SU-DHL-6 (cell line): ENCODE data around the gene ZNF490.

Experiments used
- EZH2phosphoT487 ChIP-seq: fragments of 200-600 bp; sonication (generic), shearing (Covaris generic); conservative IDR thresholded peaks from 2 replicates; pipeline ENCODE4 v1.6.1; 2018; ENCODE audit warnings: mild to moderate bottlenecking, antibody characterized with exemption, low read length, moderate library complexity, mixed read lengths
- TF ChIP-seq, protein P1 (sequence below): fragments of 200-600 bp; sonication (generic); IDR thresholded peaks from one replicate; pipeline ENCODE4 v1.5.1; 2017; ENCODE audit warnings: antibody characterized with exemption, mild to moderate bottlenecking, low read length, moderate library complexity; ENCODE audit not compliant: insufficient read depth, poor library complexity, severe bottlenecking

DNA sequence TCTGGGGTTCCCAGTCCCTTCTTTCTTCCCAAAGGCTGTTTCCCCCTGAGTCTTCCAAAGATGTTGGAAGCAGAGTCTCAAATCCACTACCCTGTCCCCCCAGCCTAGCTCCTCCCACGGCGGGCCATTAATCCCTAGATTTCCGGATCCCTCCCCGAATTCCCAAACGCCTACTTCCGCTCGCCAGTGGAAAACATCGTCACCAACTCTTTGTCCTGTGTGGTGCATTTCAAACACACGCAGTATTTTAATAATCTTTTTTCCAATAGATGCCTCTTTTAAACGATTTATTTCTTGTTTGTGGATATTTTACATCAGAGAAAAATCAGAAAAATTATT lies 717 bp upstream of the ZNF490 start:
- TF ChIP-seq, protein P1, sequence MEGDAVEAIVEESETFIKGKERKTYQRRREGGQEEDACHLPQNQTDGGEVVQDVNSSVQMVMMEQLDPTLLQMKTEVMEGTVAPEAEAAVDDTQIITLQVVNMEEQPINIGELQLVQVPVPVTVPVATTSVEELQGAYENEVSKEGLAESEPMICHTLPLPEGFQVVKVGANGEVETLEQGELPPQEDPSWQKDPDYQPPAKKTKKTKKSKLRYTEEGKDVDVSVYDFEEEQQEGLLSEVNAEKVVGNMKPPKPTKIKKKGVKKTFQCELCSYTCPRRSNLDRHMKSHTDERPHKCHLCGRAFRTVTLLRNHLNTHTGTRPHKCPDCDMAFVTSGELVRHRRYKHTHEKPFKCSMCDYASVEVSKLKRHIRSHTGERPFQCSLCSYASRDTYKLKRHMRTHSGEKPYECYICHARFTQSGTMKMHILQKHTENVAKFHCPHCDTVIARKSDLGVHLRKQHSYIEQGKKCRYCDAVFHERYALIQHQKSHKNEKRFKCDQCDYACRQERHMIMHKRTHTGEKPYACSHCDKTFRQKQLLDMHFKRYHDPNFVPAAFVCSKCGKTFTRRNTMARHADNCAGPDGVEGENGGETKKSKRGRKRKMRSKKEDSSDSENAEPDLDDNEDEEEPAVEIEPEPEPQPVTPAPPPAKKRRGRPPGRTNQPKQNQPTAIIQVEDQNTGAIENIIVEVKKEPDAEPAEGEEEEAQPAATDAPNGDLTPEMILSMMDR: no peak
- no peak for TF ChIP-seq EZH2phosphoT487
